Aorta (tissue), 5 donors: ENCODE measurements around the gene OR2L2. TPM values are rescaled to one million over a fixed set of nuclear protein-coding genes. Genes with fewer than 3 reads are reported as not detected.
"Not testable (repeated sequence)": the region's sequence is repeated elsewhere in the genome, so short reads cannot be mapped to it uniquely, and the experiment has no call there.

Experiments used
- ATAC-seq: fragments of 200-7000 bp; cut with Tn5 transposase; one replicate; pipeline ENCODE4 v1.9.1; 2022; ENCODE audit warnings: moderate library complexity; ENCODE audit not compliant: low FRiP score
- DNase-seq, 2 donors: peaks; one replicate each; pipeline ENCODE4 v3.0.0-alpha.2; 2020
- H3K27ac ChIP-seq, 2 donors: one replicate each; pipeline ENCODE4 v1.5.1; 2013; ENCODE audit warnings: low read length in 2 of 2, mild to moderate bottlenecking in 2 of 2, moderate library complexity in 2 of 2, control low read depth in 1 of 2, inconsistent platforms in 1 of 2, low read depth in 1 of 2
- H3K27me3 ChIP-seq, 2 donors: one replicate each; pipeline ENCODE4 v1.6.1; 2013; ENCODE audit warnings: control low read depth in 1 of 2, low read length in 1 of 2, mild to moderate bottlenecking in 1 of 2, moderate library complexity in 1 of 2; ENCODE audit not compliant: insufficient read depth in 2 of 2, control insufficient read depth in 1 of 2
- H3K36me3 ChIP-seq, 2 donors: one replicate each; pipeline ENCODE4 v1.6.1; 2013; ENCODE audit warnings: control low read depth in 1 of 2, low read length in 1 of 2, mild to moderate bottlenecking in 1 of 2; ENCODE audit not compliant: insufficient read depth in 2 of 2, control insufficient read depth in 1 of 2
- H3K4me1 ChIP-seq, 2 donors: one replicate each; pipeline ENCODE4 v1.6.1; 2013; ENCODE audit warnings: low read length in 2 of 2, control low read depth in 1 of 2, mild to moderate bottlenecking in 1 of 2, moderate library complexity in 1 of 2; ENCODE audit not compliant: insufficient read depth in 2 of 2, control insufficient read depth in 1 of 2
- H3K4me3 ChIP-seq, 2 donors: one replicate each; pipeline ENCODE4 v1.5.1; 2013; ENCODE audit warnings: low read length in 2 of 2, control low read depth in 1 of 2, mild to moderate bottlenecking in 1 of 2
- H3K9me3 ChIP-seq: one replicate; pipeline ENCODE4 v1.6.1; 2013; ENCODE audit warnings: mild to moderate bottlenecking, low read length; ENCODE audit not compliant: control insufficient read depth
- WGBS, 2 donors: extraction: QIAGEN DNeasy Blood & Tissue Kit; methylation state at CpG; one replicate each; pipeline ENCODE4 v1.1.7; 2013; 5-methylcytosine and 5-hydroxymethylcytosine counted together
- intact Hi-C, 2 donors: fragments of 100-400 bp; cut with DNase I; formaldehyde crosslinking; loops; one replicate each; pipeline versions ENCODE4 v1.14.2 to v1.15.0; 2022
- polyA plus RNA-seq, 2 donors: library from polyadenylated mRNA; stranded (reverse); fragments of 200-250 nt; gene quantifications; one replicate each; pipeline ENCODE4 v1.2.3, GENCODE V29; 2013
- total RNA-seq, 2 donors: library from RNA; stranded (reverse); fragmentation: NEBNext Ultra II Directional; extraction: Animal tissue kit (Norgen Biotek cat#: 25700); gene quantifications; one replicate each; pipeline ENCODE4 v1.2.1, GENCODE V29; 2021
- donor health status: healthy with polysubstance abuse.
- donor health status: Bipolar disorder and iron deficiency.
- donor health status: DM: no; HTN: no; CAD: no.
- donor health status: DM: no; HTN: no; CAD: no.
- donor health status: DM: yes; HTN: yes; CAD: no.

The OR2L2 gene
- total and polyA plus RNA-seq, 4 donors = 0.05 to 0.51 (median 0.13) TPM; not detected in 1

GRCh38 chr1:248046536-248046935, 16.7 kb downstream of the OR2L2 start, which contains the start of gene OR2L3:
Gene OR2L3, plus strand, starts transcription at chr1:248046836. Its CDS starts 13,846 bp downstream, at chr1:248060682.
- Histone ChIP-seq H3K4me1 (no peaks in the 10 kb centered on the region), H3K9me3 (no peaks in the 10 kb centered on the region), H3K27me3 (no peaks in the 10 kb centered on the region), H3K27ac (no peak within 1 kb of the TSS), H3K4me3 (no peak within 1 kb of the TSS), H3K36me3 (no peaks in the 10 kb centered on the region)
- DNase-seq (no peak), ATAC-seq (no peak)
- WGBS, 2 donors = 71 to 73% methylated on average over 2 of the region's 2 CpGs
- intact Hi-C loops = no loop called here

DNA sequence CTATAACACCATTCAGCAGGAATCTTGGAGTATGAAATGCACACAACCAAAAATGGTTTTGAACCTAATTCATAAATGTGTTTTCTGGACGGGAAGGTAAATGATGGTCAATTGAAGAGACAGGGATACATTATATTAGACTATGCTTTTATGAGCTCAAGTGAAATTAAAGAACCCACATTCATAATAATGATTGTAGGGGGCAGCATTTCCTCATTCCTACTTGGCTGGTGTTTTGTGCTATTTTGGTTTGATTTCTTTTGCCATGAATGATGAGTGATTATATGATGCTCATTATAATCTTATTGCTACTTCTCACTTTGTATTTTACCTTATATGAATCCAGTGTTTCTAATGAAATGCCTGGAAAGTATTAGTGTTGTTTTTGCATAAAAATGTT, 17.1 kb downstream of the OR2L2 start:
- no peaks in the 10 kb centered on the region for H3K4me1 ChIP-seq
- no peaks in the 10 kb centered on the region for H3K9me3 ChIP-seq
- no peak overlapping the region for H3K27ac ChIP-seq
- H3K27me3 ChIP-seq = no peaks in the 10 kb centered on the region
- no peak overlapping the region for H3K4me3 ChIP-seq
- intact Hi-C loops = no loop called here
- 46 to 50% methylated on average over 1 of the region's 1 CpG for WGBS, 2 donors
- DNase-seq (no peak), ATAC-seq (no peak)
- H3K36me3 ChIP-seq = no peaks in the 10 kb centered on the region

DNA sequence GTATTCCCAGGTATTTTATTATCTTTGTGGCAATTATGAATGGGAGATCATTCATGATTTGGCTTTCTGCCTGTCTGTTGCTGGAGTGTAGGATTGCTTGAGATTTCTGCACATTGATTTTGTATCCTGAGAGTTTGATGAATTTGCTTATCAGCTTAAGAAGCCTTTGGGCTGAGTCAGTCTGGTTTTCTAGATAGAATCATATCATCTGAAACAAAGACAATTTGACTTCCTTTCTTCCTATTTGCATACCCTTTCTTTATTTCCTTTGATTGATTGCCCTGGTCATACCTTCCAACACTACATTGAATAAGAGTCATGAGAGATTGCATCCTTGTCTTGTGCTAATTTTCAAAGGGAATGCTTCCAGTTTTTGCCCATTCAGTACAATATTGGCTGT, 24.8 kb downstream of the OR2L2 start:
- Histone ChIP-seq H3K9me3 (no peaks in the 10 kb centered on the region), H3K4me3 (no peak overlapping the region), H3K4me1 (no peaks in the 10 kb centered on the region), H3K27me3 (no peaks in the 10 kb centered on the region), H3K27ac (no peak overlapping the region), H3K36me3 (no peaks in the 10 kb centered on the region)
- intact Hi-C loops = no loop called here
- no peak for DNase-seq
- no peak for ATAC-seq

DNA sequence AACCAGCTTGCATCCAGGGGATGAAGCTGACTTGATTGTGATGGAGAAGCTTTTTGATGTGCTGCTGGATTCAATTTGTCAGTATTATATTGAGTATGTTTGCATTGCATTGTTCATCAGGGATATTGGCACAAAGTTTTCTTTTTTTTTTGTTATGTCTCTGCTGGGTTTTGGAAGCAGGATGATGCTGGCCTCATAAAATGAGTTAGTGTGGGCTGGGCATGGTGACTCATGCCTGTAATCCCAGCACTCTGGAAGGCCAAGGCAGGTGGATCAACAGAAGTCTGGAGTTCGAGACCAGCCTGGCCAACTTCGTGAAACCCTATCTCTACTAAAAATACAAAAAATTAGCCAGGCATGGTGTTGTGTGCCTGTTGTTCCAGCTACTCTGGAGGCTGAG, 25.4 kb downstream of the OR2L2 start:
- no peak for ATAC-seq
- WGBS, 2 donors = 65 to 80% methylated on average over 2 of the region's 2 CpGs
- intact Hi-C loops = no loop called here
- Histone ChIP-seq H3K9me3 (no peaks in the 10 kb centered on the region), H3K4me3 (no peak overlapping the region), H3K36me3 (no peaks in the 10 kb centered on the region), H3K27me3 (no peaks in the 10 kb centered on the region), H3K4me1 (no peaks in the 10 kb centered on the region), H3K27ac (no peak overlapping the region)
- no peak for DNase-seq

- Histone ChIP-seq H3K4me3 (no peak overlapping the region), H3K36me3 (no peaks in the 10 kb centered on the region), H3K27me3 (no peaks in the 10 kb centered on the region), H3K27ac (no peak overlapping the region), H3K9me3 (peaks cover 2% of the 10 kb centered on the region), H3K4me1 (no peaks in the 10 kb centered on the region)
- 76% methylated on average over 2 of the region's 2 CpGs for WGBS, 2 donors
- intact Hi-C loops = no loop called here
- DNase-seq (no peak), ATAC-seq (no peak)
Measured at GRCh38 chr1:248065071-248065470, 35.2 kb downstream of the OR2L2 start.

DNA sequence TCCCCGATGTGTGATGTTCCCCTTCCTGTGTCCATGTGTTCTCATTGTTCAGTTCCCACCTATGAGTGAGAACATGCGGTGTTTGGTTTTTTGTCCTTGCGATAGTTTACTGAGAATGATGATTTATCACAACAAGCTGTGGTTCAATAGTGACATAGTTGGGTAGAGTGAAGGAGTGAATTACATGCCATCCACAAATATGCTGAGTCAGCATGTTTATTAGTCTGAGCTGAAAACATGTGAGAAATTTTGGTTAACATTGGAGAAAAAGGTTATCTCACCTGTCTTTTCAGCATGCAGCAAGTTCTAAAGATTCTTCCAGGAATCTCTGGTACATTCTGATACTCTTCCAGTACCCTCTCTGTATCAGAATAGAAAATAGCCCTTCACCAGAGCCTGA, 35.7 kb downstream of the OR2L2 start:
- Histone ChIP-seq H3K27ac (no peak overlapping the region), H3K4me3 (no peak overlapping the region), H3K4me1 (no peaks in the 10 kb centered on the region), H3K27me3 (no peaks in the 10 kb centered on the region), H3K36me3 (no peaks in the 10 kb centered on the region), H3K9me3 (peaks cover 2% of the 10 kb centered on the region)
- no peak for DNase-seq
- WGBS, 2 donors = 90 to 96% methylated on average over 3 of the region's 3 CpGs
- intact Hi-C loops = no loop called here
- no peak for ATAC-seq

DNA sequence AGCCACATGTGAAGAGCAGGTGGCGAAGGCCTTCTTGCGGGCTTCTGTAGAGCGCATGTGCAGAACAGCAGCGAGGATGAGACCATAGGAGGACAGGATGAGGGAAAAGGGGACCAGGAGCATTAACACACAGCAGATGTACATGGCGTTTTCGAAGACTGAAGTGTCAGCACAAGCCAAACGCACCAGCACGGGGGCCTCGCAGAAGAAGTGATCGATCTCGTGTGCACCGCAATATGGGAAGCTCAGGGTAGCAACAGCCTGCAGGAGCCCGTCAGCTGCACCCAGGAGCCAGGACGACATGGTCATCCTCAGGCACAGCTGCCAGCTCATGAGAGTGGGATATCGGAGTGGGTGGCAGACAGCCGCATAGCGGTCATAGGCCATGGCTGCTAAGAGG, 54.0 kb downstream of the OR2L2 start:
- H3K27ac ChIP-seq, DNase-seq, H3K4me1 ChIP-seq, H3K27me3 ChIP-seq, H3K36me3 ChIP-seq, intact Hi-C loops, H3K4me3 ChIP-seq, H3K9me3 ChIP-seq: not testable (repeated sequence)
- peak; percentile 29 for ATAC-seq
- 82 to 87% methylated on average over 4 to 12 of the region's 17 CpGs for WGBS, 2 donors

Other genes with a start within 250 kb of the OR2L2 start
- gene OR14A16, start 206.0 kb upstream of the OR2L2 start, total RNA-seq = not detected
- not detected for gene OR14A16, start 206.0 kb upstream of the OR2L2 start, polyA plus RNA-seq
- gene OR11L1, start 188.2 kb upstream of the OR2L2 start, total RNA-seq = not detected
- gene OR11L1, start 188.2 kb upstream of the OR2L2 start, polyA plus RNA-seq = not detected
- gene TRIM58, start 172.9 kb upstream of the OR2L2 start, total RNA-seq = 1 to 10 TPM; 1.3 to 3.2 TPM
- under 1 TPM in 1 of 2 donors, not detected in 1; 0.38 TPM for gene TRIM58, start 172.9 kb upstream of the OR2L2 start, polyA plus RNA-seq
- gene OR2W3, start 134.5 kb upstream of the OR2L2 start, total RNA-seq = under 1 TPM; 0.39 to 0.42 TPM
- not detected for gene OR2W3, start 134.5 kb upstream of the OR2L2 start, polyA plus RNA-seq
- not detected for gene OR2T8, start 109.8 kb upstream of the OR2L2 start, total RNA-seq
- not detected for gene OR2T8, start 109.8 kb upstream of the OR2L2 start, polyA plus RNA-seq
- not detected for gene OR2AJ1, start 105.2 kb upstream of the OR2L2 start, total RNA-seq
- not detected for gene OR2AJ1, start 105.2 kb upstream of the OR2L2 start, polyA plus RNA-seq
- gene OR2L8, start 81.2 kb upstream of the OR2L2 start, total RNA-seq = under 1 TPM in 1 of 2 donors, not detected in 1; 0.69 TPM
- gene OR2L8, start 81.2 kb upstream of the OR2L2 start, polyA plus RNA-seq = not detected
- not detected for gene OR2AK2, start 64.8 kb upstream of the OR2L2 start, total RNA-seq
- not detected for gene OR2AK2, start 64.8 kb upstream of the OR2L2 start, polyA plus RNA-seq
- under 1 TPM in 1 of 2 donors, not detected in 1; 0.24 TPM for gene OR2L5, start 16.4 kb upstream of the OR2L2 start, total RNA-seq
- gene OR2L5, start 16.4 kb upstream of the OR2L2 start, polyA plus RNA-seq = not detected
- gene OR2L3, start 16.8 kb downstream of the OR2L2 start, total RNA-seq = under 1 TPM in 1 of 2 donors, not detected in 1; 0.21 TPM
- gene OR2L3, start 16.8 kb downstream of the OR2L2 start, polyA plus RNA-seq = not detected
- gene OR2L13, start 65.1 kb downstream of the OR2L2 start, total RNA-seq = not detected
- gene OR2L13, start 65.1 kb downstream of the OR2L2 start, polyA plus RNA-seq = not detected
- not detected for gene OR2M5, start 115.1 kb downstream of the OR2L2 start, total RNA-seq
- not detected for gene OR2M5, start 115.1 kb downstream of the OR2L2 start, polyA plus RNA-seq
- gene OR2M2, start 144.8 kb downstream of the OR2L2 start, total RNA-seq = not detected
- not detected for gene OR2M2, start 144.8 kb downstream of the OR2L2 start, polyA plus RNA-seq
- not detected for gene OR2M3, start 167.2 kb downstream of the OR2L2 start, total RNA-seq
- not detected for gene OR2M3, start 167.2 kb downstream of the OR2L2 start, polyA plus RNA-seq
- gene OR2M4, start 201.3 kb downstream of the OR2L2 start, total RNA-seq = not detected
- gene OR2M4, start 201.3 kb downstream of the OR2L2 start, polyA plus RNA-seq = not detected
- not detected for gene OR2T33, start 247.9 kb downstream of the OR2L2 start, total RNA-seq
- not detected for gene OR2T33, start 247.9 kb downstream of the OR2L2 start, polyA plus RNA-seq